Adrenal gland (tissue), 12 donors: ENCODE data around the gene SLC29A1. TPM values are rescaled to one million over a fixed set of nuclear protein-coding genes. Genes with fewer than 3 reads are reported as not detected.
"Not testable (repeated sequence)": the region's sequence is repeated elsewhere in the genome, so short reads cannot be mapped to it uniquely, and the experiment has no call there.

Experiments
- DNase-seq, 7 donors: peaks; one replicate each; pipeline ENCODE4 v3.0.0-alpha.2; 2019 to 2020
- H3K27ac ChIP-seq, 5 donors: fragments of 200-600 bp; sonication (generic) in 4 of 5; 1 replicate in 3 of 5; 2 replicates in 2 of 5; pipeline versions ENCODE4 v1.5.1 to v1.8.0; 2016 to 2020; ENCODE audit warnings: mild to moderate bottlenecking in 1 of 5
- H3K27me3 ChIP-seq: fragments of 200-600 bp; 2 replicates; pipeline ENCODE4 v1.8.0; 2021
- H3K36me3 ChIP-seq, 2 donors: fragments of 200-600 bp; replicated peaks in 1 of 2; 1 replicate in 1 of 2; 2 replicates in 1 of 2; pipeline versions ENCODE4 v1.5.1 to v1.8.0; 2018 to 2022
- H3K4me1 ChIP-seq, 2 donors: fragments of 200-600 bp; replicated peaks in 1 of 2; 1 replicate in 1 of 2; 2 replicates in 1 of 2; pipeline versions ENCODE4 v1.5.1 to v1.8.0; 2018 to 2021
- H3K4me3 ChIP-seq, 4 donors: fragments of 200-600 bp; sonication (generic) in 3 of 4; one replicate each; pipeline ENCODE4 v1.5.1; 2016 to 2018
- H3K9me3 ChIP-seq, 3 donors: fragments of 200-600 bp; sonication (generic) in 1 of 3; replicated peaks in 1 of 3; 1 replicate in 2 of 3; 2 replicates in 1 of 3; pipeline versions ENCODE4 v1.5.1 to v1.8.0; 2016 to 2021
- CTCF ChIP-seq, 6 experiments: fragments of 450-650 bp in 4 of 6; fragments of 200-600 bp in 2 of 6; sonication (generic) in 1 of 6; IDR thresholded peaks; 1 replicate in 5 of 6; 2 replicates in 1 of 6; pipeline versions ENCODE4 v1.5.1 to v1.8.0; 2016 to 2021; ENCODE audit warnings: antibody characterized with exemption in 6 of 6, mild to moderate bottlenecking in 2 of 6, moderate library complexity in 1 of 6
- POLR2A ChIP-seq, 2 donors: fragments of 450-650 bp; IDR thresholded peaks; one replicate each; pipeline ENCODE4 v1.6.1; 2017; ENCODE audit warnings: antibody characterized with exemption in 2 of 2, mild to moderate bottlenecking in 2 of 2, moderate library complexity in 1 of 2
- WGBS, 4 donors: extraction: QIAGEN DNeasy Blood & Tissue Kit in 2 of 4; methylation state at CpG; one replicate each; pipeline versions ENCODE4 v1.1.5 to v1.1.7; 2013 to 2017; 5-methylcytosine and 5-hydroxymethylcytosine counted together
- intact Hi-C, 2 donors: fragments of 100-400 bp; cut with DNase I; formaldehyde crosslinking; loops; one replicate each; pipeline versions ENCODE4 v1.14.1 to v1.15.0; 2022 to 2023
- polyA plus RNA-seq, 3 donors: library from polyadenylated mRNA; stranded (reverse); fragments of 200-250 nt in 2 of 3; fragments of 350-450 nt in 1 of 3; fragmentation: Illumina TruSeq in 1 of 3; extraction: RNeasy Lipid Tissue Mini Kit (QIAGEN cat#74804) in 1 of 3; gene quantifications; one replicate each; pipeline ENCODE4 v1.2.3, GENCODE V29; 2013 to 2014
- total RNA-seq, 9 donors: library from RNA; depleted of rRNA in 4 of 9; stranded (reverse); fragments of >200 nt in 4 of 9; fragments of 120-200 nt in 1 of 9; fragmentation: NEBNext Ultra II Directional in 1 of 9; extraction: Animal tissue kit (Norgen Biotek cat#: 25700) in 1 of 9; gene quantifications; one replicate each; pipeline versions ENCODE4 v1.1.0 to v1.2.4, GENCODE V29; 2013 to 2023
- donor health status: healthy with polysubstance abuse.
- donor health status: Bipolar disorder and iron deficiency.
- donor health status: DM: yes; HTN: yes; CAD: no.
- donor health status: DM: no; HTN: no; CAD: no.
- donor health status: DM: no; HTN: no; CAD: no.
- donor health status: DM: yes; HTN: yes; CAD: no.

SLC29A1 gene
- total and polyA plus RNA-seq, 12 donors: 48.6 to 356 (median 134) TPM

- H3K27ac ChIP-seq: peak overlapping the region in 1 of 5 donors; percentile 58
Observed at GRCh38 chr6:44179072-44179536, 44.3 kb upstream of the SLC29A1 start.

GRCh38 chr6:44179648-44180047 is 43.7 kb upstream of the SLC29A1 start:
- TF ChIP-seq CTCF (IDR thresholded peaks at IDR 0.05) (no peak), POLR2A (IDR thresholded peaks at IDR 0.05) (no peak)
- intact Hi-C loops: loop anchor here in 1 of 2 donors (5.0 to 10.0 kb wide), 2 partner anchors 38 to 155 kb away; partner anchors contain the start of gene MYMX

More at GRCh38 chr6:44179072-44179536, 44.3 kb upstream of the SLC29A1 start:
- Histone ChIP-seq H3K36me3 (no peaks in the 10 kb centered on the region), H3K9me3 (no peaks in the 10 kb centered on the region), H3K4me3 (no peak overlapping the region), H3K4me1 (peaks cover 0 to 9% of the 10 kb centered on the region in 2 donors), H3K27me3 (no peaks in the 10 kb centered on the region)
- DNase-seq: peak in 1 of 7 donors; percentile 26
- intact Hi-C loops: loop anchor here in 1 of 2 donors (5.0 to 10.0 kb wide), 2 partner anchors 38 to 156 kb away; partner anchors contain the start of gene MYMX
- 27 to 46% (median 31%) methylated on average over 4 of the region's 4 CpGs for WGBS, 4 donors
- TF ChIP-seq CTCF (IDR thresholded peaks at IDR 0.05) (no peak), POLR2A (IDR thresholded peaks at IDR 0.05) (no peak)

GRCh38 chr6:44180406-44180805 is 43.0 kb upstream of the SLC29A1 start:
- H3K27ac ChIP-seq: no peak overlapping the region
- intact Hi-C loops: no loop called here
- no peak overlapping the region for H3K4me3 ChIP-seq
- 91 to 96% (median 93%) methylated on average over 4 of the region's 4 CpGs for WGBS, 4 donors
- no peaks in the 10 kb centered on the region for H3K36me3 ChIP-seq
- peaks cover 0 to 9% of the 10 kb centered on the region in 2 donors for H3K4me1 ChIP-seq
- TF ChIP-seq CTCF (IDR thresholded peaks at IDR 0.05): no peak
- no peak for TF ChIP-seq POLR2A (IDR thresholded peaks at IDR 0.05)
- H3K9me3 ChIP-seq: no peaks in the 10 kb centered on the region
- no peaks in the 10 kb centered on the region for H3K27me3 ChIP-seq
- no peak for DNase-seq

More at GRCh38 chr6:44179648-44180047, 43.7 kb upstream of the SLC29A1 start:
- no peak overlapping the region for H3K4me3 ChIP-seq
- H3K27ac ChIP-seq: no peak overlapping the region
- DNase-seq: no peak
- no peaks in the 10 kb centered on the region for H3K27me3 ChIP-seq
- 93 to 100% (median 98%) methylated on average over 5 to 7 of the region's 7 CpGs for WGBS, 4 donors
- H3K4me1 ChIP-seq: peaks cover 0 to 9% of the 10 kb centered on the region in 2 donors
- H3K36me3 ChIP-seq: no peaks in the 10 kb centered on the region
- H3K9me3 ChIP-seq: no peaks in the 10 kb centered on the region

- H3K36me3 ChIP-seq: no peaks in the 10 kb centered on the region
- intact Hi-C loops: no loop called here
- WGBS, 4 donors: 95 to 100% (median 98%) methylated on average over 1 to 4 of the region's 4 CpGs
- H3K4me3 ChIP-seq: no peak overlapping the region
- no peak for DNase-seq
- H3K9me3 ChIP-seq: no peaks in the 10 kb centered on the region
- no peaks in the 10 kb centered on the region for H3K27me3 ChIP-seq
- no peak overlapping the region for H3K27ac ChIP-seq
- TF ChIP-seq CTCF (IDR thresholded peaks at IDR 0.05) (no peak), POLR2A (IDR thresholded peaks at IDR 0.05) (no peak)
- peaks cover 0 to 9% of the 10 kb centered on the region in 2 donors for H3K4me1 ChIP-seq
Observed at GRCh38 chr6:44180886-44181285, 42.5 kb upstream of the SLC29A1 start.

- H3K9me3 ChIP-seq, H3K36me3 ChIP-seq, DNase-seq, H3K4me1 ChIP-seq, H3K4me3 ChIP-seq, H3K27me3 ChIP-seq, H3K27ac ChIP-seq, intact Hi-C loops: not testable (repeated sequence)
Observed at GRCh38 chr6:44181784-44182183, 41.6 kb upstream of the SLC29A1 start.
